Endothelial cell of umbilical vein (primary cell): ENCODE results near the gene KCNH8. TPM values are rescaled to one million over a fixed set of nuclear protein-coding genes. Genes with fewer than 3 reads are reported as not detected.

Source experiments
- BruUV-seq: library from RNA; stranded (reverse); fragments of 400-500 nt; replicated peaks from 2 replicates; lab custom pipeline; 2021; lab: Mats Ljungman, UMichigan
- CTCF ChIA-PET: fragments of 300-600, 350-600 bp; sonication (Branson Sonifier 250); formaldehyde crosslinking; loops from one replicate; lab custom pipeline; 2021; ENCODE audit warnings: antibody characterized with exemption, inconsistent platforms; lab: Charles Lee
- POLR2A ChIA-PET: fragments of 300-600, 350-600 bp; sonication (Branson Sonifier 250); formaldehyde crosslinking; loops from one replicate; lab custom pipeline; 2021; ENCODE audit warnings: antibody characterized with exemption, inconsistent platforms; lab: Charles Lee
- DNase-seq: peaks from one replicate; pipeline ENCODE4 v3.0.0-alpha.2; 2011; ENCODE audit warnings: low read depth, low spot score
- FAIRE-seq: peaks from 2 replicates; lab custom pipeline; 2011; peaks lifted over from hg19 to GRCh38; lab: Jason Lieb, UNC
- H2AFZ ChIP-seq: 2 replicates; pipeline ENCODE4 v1.6.0; 2012; ENCODE audit warnings: low read depth, low read length, control low read depth, inconsistent platforms
- H3K27ac ChIP-seq: 2 replicates; pipeline ENCODE4 v1.5.1; 2011; ENCODE audit warnings: low read depth, mild to moderate bottlenecking, control low read depth, low read length, moderate library complexity; ENCODE audit not compliant: insufficient read depth
- H3K27me3 ChIP-seq, 2 experiments: 2 replicates each; pipeline versions ENCODE4 v1.6.0 to v1.6.1; 2011; ENCODE audit warnings: low read length in 2 of 2, mixed read lengths in 1 of 2; ENCODE audit not compliant: control insufficient read depth in 2 of 2, insufficient read depth in 2 of 2
- H3K36me3 ChIP-seq, 2 experiments: 2 replicates in 1 of 2; 3 replicates in 1 of 2; pipeline ENCODE4 v1.5.1; 2011; ENCODE audit warnings: low read length in 2 of 2, mild to moderate bottlenecking in 1 of 2, moderate library complexity in 1 of 2; ENCODE audit not compliant: control insufficient read depth in 2 of 2, insufficient read depth in 2 of 2; ENCODE audit errors: extremely low read depth in 1 of 2
- H3K4me1 ChIP-seq: 3 replicates; pipeline ENCODE4 v1.5.1; 2011; ENCODE audit warnings: mild to moderate bottlenecking, low read length; ENCODE audit not compliant: control insufficient read depth, insufficient read depth; ENCODE audit errors: extremely low read depth
- H3K4me2 ChIP-seq: 2 replicates; pipeline ENCODE4 v1.6.1; 2011; ENCODE audit warnings: low read length, control low read depth, mixed read lengths; ENCODE audit not compliant: insufficient read depth
- H3K4me3 ChIP-seq, 3 experiments: fragments of 200-600 bp in 1 of 3; sonication (generic), shearing (Covaris generic) in 1 of 3; replicated peaks in 1 of 3; 2 replicates each; pipeline ENCODE4 v1.5.1; 2011 to 2016; ENCODE audit warnings: control low read depth in 3 of 3, low read length in 3 of 3, mild to moderate bottlenecking in 2 of 3, inconsistent platforms in 1 of 3, low read depth in 1 of 3, moderate library complexity in 1 of 3; ENCODE audit not compliant: insufficient read depth in 1 of 3
- H3K79me2 ChIP-seq: 2 replicates; pipeline ENCODE4 v1.6.0; 2012; ENCODE audit warnings: low read length, inconsistent platforms; ENCODE audit not compliant: control insufficient read depth, insufficient read depth
- H3K9ac ChIP-seq: replicated peaks from 2 replicates; pipeline ENCODE3; 2011; ENCODE audit warnings: low read length, control low read depth; ENCODE audit not compliant: insufficient read depth; ENCODE audit errors: extremely low read depth
- H3K9me1 ChIP-seq: replicated peaks from 3 replicates; pipeline ENCODE4 v1.6.0; 2011; ENCODE audit warnings: mild to moderate bottlenecking, low read length; ENCODE audit not compliant: control insufficient read depth, insufficient read depth; ENCODE audit errors: extremely low read depth
- H3K9me3 ChIP-seq: replicated peaks from 2 replicates; pipeline ENCODE4 v1.5.1; 2012; ENCODE audit warnings: low read length, inconsistent platforms; ENCODE audit not compliant: control insufficient read depth, insufficient read depth
- H4K20me1 ChIP-seq: replicated peaks from 2 replicates; pipeline ENCODE3; 2011; ENCODE audit warnings: mild to moderate bottlenecking, low read length; ENCODE audit not compliant: control insufficient read depth, insufficient read depth; ENCODE audit errors: extremely low read depth
- EZH2 ChIP-seq: IDR thresholded peaks from 2 replicates; pipeline ENCODE4 v1.6.1; 2012; ENCODE audit warnings: borderline replicate concordance, low read depth, mild to moderate bottlenecking, moderate library complexity, low read length, inconsistent platforms; ENCODE audit not compliant: severe bottlenecking
- FOS ChIP-seq: IDR thresholded peaks from 2 replicates; pipeline ENCODE4 v1.6.1; 2011; ENCODE audit warnings: mild to moderate bottlenecking, low read length, moderate library complexity, borderline replicate concordance; ENCODE audit not compliant: insufficient read depth
- GATA2 ChIP-seq: IDR thresholded peaks from 2 replicates; pipeline ENCODE4 v1.7.0; 2011; ENCODE audit warnings: low read depth, mild to moderate bottlenecking, moderate library complexity, mixed read lengths, low read length; ENCODE audit not compliant: insufficient read length, insufficient read depth
- JUN ChIP-seq: IDR thresholded peaks from 2 replicates; pipeline ENCODE4 v1.6.1; 2011; ENCODE audit warnings: borderline replicate concordance, low read depth; ENCODE audit not compliant: insufficient read length, insufficient read depth
- MYC ChIP-seq: IDR thresholded peaks from one replicate; pipeline ENCODE4 v1.6.1; 2011; ENCODE audit warnings: mild to moderate bottlenecking, low read depth, low read length
- POLR2A ChIP-seq: IDR thresholded peaks from 2 replicates; pipeline ENCODE4 v1.6.1; 2012; ENCODE audit warnings: low read depth, mild to moderate bottlenecking, control low read depth, low read length
- POLR2AphosphoS5 ChIP-seq: IDR thresholded peaks from 2 replicates; pipeline ENCODE4 v1.6.1; 2012; ENCODE audit warnings: low read depth, mild to moderate bottlenecking, control low read depth, low read length, moderate library complexity; ENCODE audit not compliant: insufficient read depth
- dilution Hi-C: fragments of 300-500 bp; cut with MboI; formaldehyde crosslinking; loops from one replicate; pipeline ENCODE4 v1.15.0; 2019; ENCODE audit warnings: low sequenced_read_pairs; ENCODE audit not compliant: extremely low pct_ligation_motif_present
- intact Hi-C: fragments of 100-400 bp; cut with micrococcal nuclease; formaldehyde crosslinking; loops from one replicate; pipeline ENCODE4 v1.10.0; 2022
- polyA plus RNA-seq, 4 experiments: library from polyadenylated mRNA; depleted of rRNA in 3 of 4; stranded (reverse) in 3 of 4; unstranded in 1 of 4; fragments of >200 nt; gene quantifications; 2 replicates each; pipeline versions ENCODE4 v1.2.1 to v1.2.3, GENCODE V29; 2011 to 2012; ENCODE audit warnings: missing spikeins in 1 of 4
- total RNA-seq: library from RNA; stranded (reverse); gene quantifications from 2 replicates; pipeline ENCODE4 v1.2.3, GENCODE V29; 2021
- TF ChIP-seq, protein P1 (sequence below), 2 donors: IDR thresholded peaks; 1 replicate in 1 of 2; 2 replicates in 1 of 2; pipeline ENCODE4 v1.5.1; 2011; ENCODE audit warnings: low read length in 2 of 2, mild to moderate bottlenecking in 2 of 2, moderate library complexity in 2 of 2, control low read depth in 1 of 2, inconsistent platforms in 1 of 2, low read depth in 1 of 2; ENCODE audit not compliant: insufficient read depth in 1 of 2; ENCODE audit errors: extremely low read depth in 1 of 2
- TF ChIP-seq, protein P2 (sequence below): IDR thresholded peaks from 2 replicates; pipeline ENCODE4 v1.6.1; 2011; ENCODE audit not compliant: insufficient read depth, insufficient read length

The KCNH8 gene
- total and polyA plus RNA-seq, 2 donors (not counting 3 experiments of a cell fraction or from before 2014, with no cell fraction given) = not detected

GRCh38 chr3:19149368-19149767 is 1.1 kb downstream of the KCNH8 start:
- H4K20me1 ChIP-seq = no peaks in the 10 kb centered on the region
- H3K9ac ChIP-seq = no peak overlapping the region
- TF ChIP-seq FOS = no peak
- no peak for TF ChIP-seq POLR2AphosphoS5
- TF ChIP-seq MYC = no peak
- TF ChIP-seq, protein P1, sequence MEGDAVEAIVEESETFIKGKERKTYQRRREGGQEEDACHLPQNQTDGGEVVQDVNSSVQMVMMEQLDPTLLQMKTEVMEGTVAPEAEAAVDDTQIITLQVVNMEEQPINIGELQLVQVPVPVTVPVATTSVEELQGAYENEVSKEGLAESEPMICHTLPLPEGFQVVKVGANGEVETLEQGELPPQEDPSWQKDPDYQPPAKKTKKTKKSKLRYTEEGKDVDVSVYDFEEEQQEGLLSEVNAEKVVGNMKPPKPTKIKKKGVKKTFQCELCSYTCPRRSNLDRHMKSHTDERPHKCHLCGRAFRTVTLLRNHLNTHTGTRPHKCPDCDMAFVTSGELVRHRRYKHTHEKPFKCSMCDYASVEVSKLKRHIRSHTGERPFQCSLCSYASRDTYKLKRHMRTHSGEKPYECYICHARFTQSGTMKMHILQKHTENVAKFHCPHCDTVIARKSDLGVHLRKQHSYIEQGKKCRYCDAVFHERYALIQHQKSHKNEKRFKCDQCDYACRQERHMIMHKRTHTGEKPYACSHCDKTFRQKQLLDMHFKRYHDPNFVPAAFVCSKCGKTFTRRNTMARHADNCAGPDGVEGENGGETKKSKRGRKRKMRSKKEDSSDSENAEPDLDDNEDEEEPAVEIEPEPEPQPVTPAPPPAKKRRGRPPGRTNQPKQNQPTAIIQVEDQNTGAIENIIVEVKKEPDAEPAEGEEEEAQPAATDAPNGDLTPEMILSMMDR (IDR thresholded peaks at IDR 0.05; ENCODE audit: extremely low read depth in 1 of 2, insufficient read depth in 1 of 2, low read depth in 1 of 2, low read length in 2 of 2) = no peak
- no peak for TF ChIP-seq GATA2
- TF ChIP-seq, protein P2, sequence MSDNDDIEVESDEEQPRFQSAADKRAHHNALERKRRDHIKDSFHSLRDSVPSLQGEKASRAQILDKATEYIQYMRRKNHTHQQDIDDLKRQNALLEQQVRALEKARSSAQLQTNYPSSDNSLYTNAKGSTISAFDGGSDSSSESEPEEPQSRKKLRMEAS = no peak
- no peak for TF ChIP-seq POLR2A
- TF ChIP-seq JUN = no peak
- no peak for TF ChIP-seq EZH2
- DNase-seq (no peak), FAIRE-seq (peak; percentile 18)
- CTCF ChIA-PET = interaction anchor here (0.6 kb wide), 1 partner anchor 14 kb away, joined by 4 read pairs; no protein-coding TSS in a partner anchor
- H3K27ac ChIP-seq = no peak overlapping the region
- no peak overlapping the region for H3K4me2 ChIP-seq
- no peaks in the 10 kb centered on the region for H3K79me2 ChIP-seq
- no peak overlapping the region for H2AFZ ChIP-seq
- POLR2A ChIA-PET = no interaction called here
- intact Hi-C loops (no loop called here), dilution Hi-C loops (no loop called here)
- no peak overlapping the region for H3K4me3 ChIP-seq
- no peaks in the 10 kb centered on the region for H3K9me1 ChIP-seq
- peaks cover 6 to 18% of the 10 kb centered on the region in 2 experiments for H3K27me3 ChIP-seq
- no peaks in the 10 kb centered on the region for H3K9me3 ChIP-seq
- no peaks in the 10 kb centered on the region for H3K36me3 ChIP-seq
- no peaks in the 10 kb centered on the region for H3K4me1 ChIP-seq
- no TSS peak for BruUV-seq
